SIG-M5 treated with dmso at 0.1 percent for 504 hours (cell line): ENCODE data around the gene UBE3C.
A peak's percentile ranks its signal among the peaks of the same experiment; 100 is the strongest.
"Not testable (repeated sequence)": the region's sequence is repeated elsewhere in the genome, so short reads cannot be mapped to it uniquely, and the experiment has no call there.

Source experiments
- DNase-seq: peaks from one replicate; lab custom pipeline; 2025; ENCODE audit not compliant: unreplicated experiment; lab: John Stamatoyannopoulos, UW

UBE3C gene

GRCh38 chr7:157269341-157270059 lies 130.8 kb downstream of the UBE3C start:
- no peak for DNase-seq

DNA sequence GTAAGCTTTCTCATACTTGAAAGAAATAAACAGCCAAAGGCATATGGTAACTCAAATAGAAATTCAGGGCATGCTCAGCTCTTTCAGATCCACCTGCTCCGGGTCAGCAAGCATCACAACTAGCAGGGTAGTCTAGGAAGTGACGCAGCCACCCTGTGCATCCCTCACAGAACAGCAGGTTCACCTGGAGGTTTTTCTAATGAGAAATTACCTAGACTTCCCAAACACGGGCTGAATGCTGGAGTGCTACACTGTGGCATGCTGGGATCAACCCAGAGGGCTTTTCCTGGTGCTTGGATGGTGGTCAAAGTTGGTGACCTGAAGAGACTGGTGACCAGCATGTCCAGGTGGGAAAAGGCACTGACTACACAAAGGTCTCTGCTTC lies 131.3 kb downstream of the UBE3C start:
- DNase-seq, result no peak

DNA sequence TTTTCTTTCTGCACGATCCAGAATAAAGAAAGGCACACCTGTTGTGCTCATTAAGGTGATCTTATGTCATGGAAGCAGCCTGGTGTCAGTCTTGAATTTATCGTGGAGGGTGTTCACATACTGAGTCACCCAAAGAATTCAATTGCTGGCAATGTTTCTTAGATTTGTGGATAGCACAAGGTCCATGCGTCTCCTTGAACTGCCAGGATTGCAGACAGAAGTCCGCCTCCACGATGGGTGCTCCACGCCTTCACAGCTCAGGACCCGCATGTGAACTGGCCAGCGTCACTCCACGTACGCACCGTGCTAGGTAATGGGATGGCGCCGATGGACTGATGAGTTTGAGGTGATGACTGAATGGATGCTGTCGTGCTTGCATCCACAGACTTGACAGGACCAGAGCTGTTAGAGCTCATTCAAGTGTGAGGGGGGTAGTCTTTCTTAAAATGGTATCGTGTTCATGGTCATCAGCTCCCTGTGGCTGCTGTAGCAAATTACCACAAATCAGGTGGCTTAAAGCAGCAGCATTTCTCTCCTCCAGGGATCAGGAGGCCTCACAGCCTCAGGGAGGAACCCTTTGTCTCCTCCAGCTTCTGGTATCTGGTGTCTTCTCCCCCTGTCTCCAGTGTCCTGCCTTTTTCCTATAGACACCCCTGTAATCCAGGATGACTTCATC lies 132.7 kb downstream of the UBE3C start:
- no peak for DNase-seq

- DNase-seq, result peak; percentile 30
These were observed 133.2 kb downstream of the UBE3C start for GRCh38 chr7:157271991-157272324.

DNA sequence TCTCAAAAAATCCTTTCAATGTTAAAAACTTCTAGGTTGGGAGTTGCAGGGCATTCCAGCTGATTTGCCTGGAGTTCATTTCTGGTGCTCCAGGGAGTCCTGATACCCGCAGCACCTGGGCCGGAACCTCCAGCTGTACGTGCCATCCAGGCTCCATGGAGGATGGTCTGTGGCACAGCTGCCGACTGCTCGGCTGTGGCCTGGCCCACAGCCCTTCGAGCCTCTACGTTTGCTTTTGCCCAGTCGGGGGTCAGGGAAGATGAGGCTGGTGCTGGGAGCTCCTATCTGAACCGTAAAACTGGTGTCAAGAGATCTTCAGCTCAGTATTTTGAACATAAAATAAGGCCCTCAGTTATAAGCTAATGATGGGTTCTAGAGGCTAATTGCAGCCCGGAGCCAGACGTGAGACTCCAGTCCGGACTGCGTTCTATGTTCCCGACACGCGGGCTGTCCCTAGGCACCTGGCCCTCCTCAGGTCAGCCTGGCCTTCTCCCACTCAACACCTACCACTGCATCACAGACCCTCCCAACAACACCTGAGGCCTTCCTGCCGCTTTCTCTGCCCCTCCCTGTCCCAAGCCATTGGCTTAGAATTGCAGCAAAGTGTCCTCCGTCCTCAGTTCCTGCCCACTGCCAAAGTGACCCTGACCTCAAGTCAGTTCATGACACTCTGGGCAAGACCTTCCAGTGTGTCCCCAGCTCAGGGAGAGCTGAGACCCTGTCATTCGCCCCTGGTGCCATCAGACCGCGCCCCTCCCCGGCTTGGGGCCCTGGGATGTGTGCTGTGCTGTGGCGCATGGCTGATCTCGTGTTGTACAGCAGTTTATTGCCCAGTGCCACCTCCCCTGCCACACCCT lies 133.9 kb downstream of the UBE3C start:
- no peak for DNase-seq

DNA sequence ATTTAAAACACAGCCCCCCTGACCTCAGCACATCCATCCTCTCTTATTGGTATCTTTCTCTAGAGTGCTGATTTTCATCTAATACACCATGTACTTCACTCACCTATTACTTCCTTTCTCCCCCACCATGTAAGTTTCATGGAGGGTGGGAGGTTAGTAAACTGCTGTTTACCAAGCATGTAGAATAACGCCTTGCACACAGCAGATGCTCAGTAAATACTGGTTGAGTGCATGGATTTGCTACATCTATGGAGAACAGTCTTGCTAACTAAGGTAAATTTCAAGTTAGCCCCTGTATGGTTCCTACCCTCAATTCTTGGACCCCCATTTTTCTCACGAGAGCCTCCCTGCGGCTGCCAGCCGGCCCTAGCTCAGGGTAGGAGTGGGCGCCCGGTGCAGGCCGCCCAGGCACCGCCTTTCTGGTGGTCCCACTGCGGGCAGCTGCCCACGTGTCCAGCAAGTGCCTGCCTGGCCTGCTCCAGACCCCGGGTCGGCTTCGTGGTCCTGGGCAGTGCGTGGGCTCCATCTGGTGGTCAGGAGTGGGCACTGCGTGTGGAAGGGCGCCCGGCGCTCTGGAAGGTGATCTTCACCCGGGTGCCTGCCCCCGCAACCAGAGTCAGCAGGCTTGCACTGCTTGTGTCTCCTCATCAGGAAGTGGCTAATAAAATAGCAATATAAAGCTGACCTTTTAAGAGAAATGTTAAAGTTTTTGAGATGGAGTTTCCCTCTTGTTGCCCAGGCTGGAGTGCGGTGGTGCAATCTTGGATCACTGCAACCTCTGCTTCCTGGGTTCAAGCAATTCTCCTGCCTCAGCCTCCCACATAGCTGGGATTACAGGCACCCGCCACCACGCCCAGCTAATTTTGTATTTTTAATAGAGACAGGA lies 134.7 kb downstream of the UBE3C start:
- DNase-seq, result peak; percentile 49

GRCh38 chr7:157274094-157274634 lies 135.4 kb downstream of the UBE3C start:
- not testable (repeated sequence) for DNase-seq

DNA sequence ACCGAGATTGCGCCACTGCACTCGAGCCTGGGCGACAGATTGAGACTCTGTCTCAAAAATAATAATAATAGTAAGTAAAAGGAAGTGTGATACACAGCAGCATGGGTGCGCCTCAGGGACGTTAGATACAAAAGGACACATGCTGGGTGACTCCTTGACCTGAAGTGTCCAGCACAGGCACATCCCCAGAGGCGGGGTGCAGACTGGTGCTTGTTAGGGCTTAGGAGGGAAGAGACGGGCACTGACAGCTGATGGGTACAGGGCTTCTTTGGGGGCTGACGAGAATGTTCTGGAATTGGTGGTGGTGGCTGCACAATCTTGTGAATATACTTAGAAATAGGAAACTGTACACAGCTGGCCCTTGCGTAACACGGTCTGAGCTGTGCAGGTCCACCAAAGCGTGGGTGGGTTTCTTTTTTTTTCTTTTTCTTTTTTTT lies 136.3 kb downstream of the UBE3C start:
- DNase-seq, result no peak

GRCh38 chr7:157276091-157276561 lies 137.4 kb downstream of the UBE3C start:
- no peak for DNase-seq

DNA sequence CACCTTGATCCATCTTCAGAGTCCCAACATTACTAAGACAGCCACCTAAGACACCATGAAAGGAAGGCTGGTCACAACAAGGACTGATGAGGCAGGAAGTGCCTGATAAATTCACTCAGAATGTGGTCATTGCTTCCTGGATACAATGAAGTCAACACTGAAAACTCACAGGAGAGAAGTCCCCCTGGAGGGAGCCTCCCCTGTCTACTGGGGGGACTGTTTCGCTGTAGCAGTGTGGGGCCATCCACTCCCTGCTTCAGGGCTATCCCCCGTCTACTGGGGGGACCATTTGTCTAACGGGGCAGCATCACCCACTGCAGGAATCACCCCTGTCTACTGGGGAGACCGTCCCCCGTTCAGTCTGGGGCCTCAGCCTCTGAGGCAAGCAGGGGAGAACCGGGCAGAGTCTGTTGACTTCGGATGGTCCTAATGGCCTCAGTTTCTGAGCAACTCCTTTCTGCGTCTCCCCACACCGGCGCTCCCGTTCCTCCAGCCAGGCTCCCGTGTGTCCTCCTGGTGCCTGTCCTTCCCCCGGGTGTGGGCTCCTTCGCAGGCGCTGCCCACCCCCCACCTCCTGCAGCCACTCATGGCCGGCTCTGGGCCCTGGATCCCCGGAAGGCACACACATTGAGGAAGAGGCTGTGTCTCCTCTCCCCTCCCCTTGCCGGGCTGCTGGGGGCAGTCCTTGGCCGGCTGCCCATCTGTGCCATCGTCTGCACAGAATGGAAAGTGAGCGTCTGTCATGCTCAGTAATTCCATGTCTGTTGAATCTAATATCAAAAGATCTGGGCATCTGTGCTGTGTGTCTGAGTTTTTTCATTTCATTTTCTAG lies 138.2 kb downstream of the UBE3C start:
- DNase-seq, result no peak

GRCh38 chr7:157277568-157277967 lies 138.8 kb downstream of the UBE3C start:
- not testable (repeated sequence) for DNase-seq

GRCh38 chr7:157278167-157278790 lies 139.6 kb downstream of the UBE3C start:
- no peak for DNase-seq

- no peak for DNase-seq
These were observed 140.3 kb downstream of the UBE3C start for GRCh38 chr7:157278791-157279724.

GRCh38 chr7:157279741-157280215 lies 141.1 kb downstream of the UBE3C start:
- DNase-seq, result no peak

- DNase-seq, result no peak
These were observed 141.6 kb downstream of the UBE3C start for GRCh38 chr7:157280216-157280841.

DNA sequence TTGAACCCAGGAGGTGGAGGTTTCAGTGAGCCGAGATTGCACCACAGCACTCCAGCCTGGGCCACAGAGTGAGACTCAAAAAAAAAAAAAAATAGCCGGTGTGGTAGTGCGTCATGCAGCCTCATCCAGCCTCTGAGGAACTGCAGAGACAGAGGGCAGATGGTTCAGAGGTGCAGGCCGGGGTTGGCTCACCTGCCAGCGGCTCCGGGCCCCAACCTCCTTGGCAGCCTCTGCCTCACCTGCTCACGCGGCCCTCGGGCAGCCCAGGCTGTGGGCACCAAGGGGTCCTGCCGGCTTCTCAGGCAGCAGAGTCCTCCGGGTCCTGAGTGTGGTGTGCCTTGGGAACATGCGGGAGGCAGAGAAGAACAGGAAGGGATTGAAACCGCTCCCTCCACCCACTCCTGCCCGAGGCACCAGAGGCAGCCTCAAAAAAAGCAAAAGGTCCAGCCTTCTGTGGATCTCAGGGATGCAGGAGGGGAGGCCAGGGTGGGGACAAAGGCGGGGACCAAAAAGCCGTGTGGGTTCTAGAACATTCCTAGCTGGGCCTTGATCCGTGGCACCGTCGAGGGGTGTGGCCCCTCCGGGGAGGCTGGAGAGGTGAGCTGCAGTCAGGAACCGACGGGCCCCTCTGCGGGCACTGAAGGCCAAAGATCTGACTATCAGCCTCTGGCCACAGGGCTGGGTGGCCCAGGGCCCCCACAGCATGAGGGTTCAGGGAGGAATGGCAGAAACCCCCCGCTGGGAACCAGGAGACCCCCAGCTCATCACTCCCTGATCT lies 142.7 kb downstream of the UBE3C start:
- no peak for DNase-seq
